SK-N-SH treated with all-trans-retinoic acid at 6 μM for 48 hours (cell line): ENCODE results near the gene KLHL29.

Experiments
- ATAC-seq: fragments of 200-7000 bp; cut with Tn5 transposase; 3 replicates; pipeline ENCODE4 v1.9.1; 2020; ENCODE audit warnings: mild to moderate bottlenecking, moderate library complexity
- ARNTL ChIP-seq: fragments of 450-650 bp; formaldehyde crosslinking; IDR thresholded peaks from 2 replicates; pipeline ENCODE4 v1.5.0; 2020; ENCODE audit warnings: low read depth, mild to moderate bottlenecking, moderate library complexity, borderline replicate concordance
- BACH2 ChIP-seq: fragments of 250-450 bp; sonication (Bioruptor Pico); IDR thresholded peaks from 2 replicates; pipeline ENCODE4 v1.9.0; 2021; ENCODE audit warnings: mild to moderate bottlenecking, borderline replicate concordance
- CREB5 ChIP-seq: fragments of 250-450 bp; sonication (Bioruptor Pico); IDR thresholded peaks from 2 replicates; pipeline ENCODE4 v1.5.1; 2020; ENCODE audit warnings: low read depth, mild to moderate bottlenecking, moderate library complexity
- CSDC2 ChIP-seq: fragments of 250-450 bp; sonication (Bioruptor Pico); IDR thresholded peaks from 2 replicates; pipeline ENCODE4 v1.5.0; 2020; ENCODE audit warnings: mild to moderate bottlenecking, moderate library complexity
- CSRNP3 ChIP-seq: fragments of 250-450 bp; sonication (Bioruptor Pico); IDR thresholded peaks from 2 replicates; pipeline ENCODE4 v1.5.1; 2021; ENCODE audit warnings: mild to moderate bottlenecking, moderate library complexity
- ESRRG ChIP-seq: fragments of 250-450 bp; sonication (Bioruptor Pico); IDR thresholded peaks from 2 replicates; pipeline ENCODE4 v1.6.1; 2021; ENCODE audit warnings: mild to moderate bottlenecking
- GLIS3 ChIP-seq: fragments of 250-450 bp; sonication (Bioruptor Pico); IDR thresholded peaks from 2 replicates; pipeline ENCODE4 v1.5.0; 2020; ENCODE audit warnings: mild to moderate bottlenecking, moderate library complexity
- ISL1 ChIP-seq: fragments of 250-450 bp; sonication (Bioruptor Pico); IDR thresholded peaks from 2 replicates; pipeline ENCODE4 v2.1.2; 2022; ENCODE audit warnings: mild to moderate bottlenecking, moderate library complexity
- OSR1 ChIP-seq: fragments of 250-450 bp; sonication (Bioruptor Pico); IDR thresholded peaks from 2 replicates; pipeline ENCODE4 v1.8.0; 2022; ENCODE audit warnings: moderate library complexity, mild to moderate bottlenecking, inconsistent platforms
- POU6F1 ChIP-seq: fragments of 250-450 bp; sonication (Bioruptor Pico); IDR thresholded peaks from 2 replicates; pipeline ENCODE4 v1.8.0; 2021; ENCODE audit warnings: low read depth, mild to moderate bottlenecking, moderate library complexity, borderline replicate concordance
- PPARA ChIP-seq: fragments of 250-450 bp; sonication (Bioruptor Pico); IDR thresholded peaks from 2 replicates; pipeline ENCODE4 v1.5.0; 2020; ENCODE audit warnings: mild to moderate bottlenecking, borderline replicate concordance
- RARB ChIP-seq: fragments of 250-450 bp; sonication (Bioruptor Pico); IDR thresholded peaks from 2 replicates; pipeline ENCODE4 v1.8.0; 2021; ENCODE audit warnings: mild to moderate bottlenecking, moderate library complexity
- TCF4 ChIP-seq: fragments of 250-450 bp; sonication (Bioruptor Pico); IDR thresholded peaks from 2 replicates; pipeline ENCODE4 v1.8.0; 2021; ENCODE audit warnings: mild to moderate bottlenecking, moderate library complexity, borderline replicate concordance
- TOX ChIP-seq: fragments of 250-450 bp; sonication (Bioruptor Pico); IDR thresholded peaks from 2 replicates; pipeline ENCODE4 v1.8.0; 2021; ENCODE audit warnings: mild to moderate bottlenecking, moderate library complexity, borderline replicate concordance
- TSHZ2 ChIP-seq: fragments of 250-450 bp; sonication (Bioruptor Pico); IDR thresholded peaks from 2 replicates; pipeline ENCODE4 v1.5.0; 2020; ENCODE audit warnings: mild to moderate bottlenecking, moderate library complexity
- ZC3H10 ChIP-seq: fragments of 250-450 bp; sonication (Bioruptor Pico); IDR thresholded peaks from 2 replicates; pipeline ENCODE4 v1.5.1; 2021; ENCODE audit warnings: mild to moderate bottlenecking, moderate library complexity
- ZFP3 ChIP-seq: fragments of 250-450 bp; sonication (Bioruptor Pico); IDR thresholded peaks from 2 replicates; pipeline ENCODE4 v1.5.0; 2020; ENCODE audit warnings: mild to moderate bottlenecking, moderate library complexity
- ZFP30 ChIP-seq: fragments of 450-650 bp; formaldehyde crosslinking; IDR thresholded peaks from 2 replicates; pipeline ENCODE4 v1.5.0; 2022; ENCODE audit warnings: mild to moderate bottlenecking, moderate library complexity
- ZNF565 ChIP-seq: fragments of 450-650 bp; formaldehyde crosslinking; conservative IDR thresholded peaks from 2 replicates; pipeline ENCODE4 v1.5.0; 2020; ENCODE audit warnings: low read depth, mild to moderate bottlenecking, moderate library complexity
- ZNF70 ChIP-seq: fragments of 450-650 bp; formaldehyde crosslinking; IDR thresholded peaks from 2 replicates; pipeline ENCODE4 v1.5.0; 2020; ENCODE audit warnings: mild to moderate bottlenecking, moderate library complexity
- ZNF8 ChIP-seq: fragments of 450-650 bp; formaldehyde crosslinking; IDR thresholded peaks from 2 replicates; pipeline ENCODE4 v1.5.0; 2020; ENCODE audit warnings: mild to moderate bottlenecking, moderate library complexity

Gene KLHL29

GRCh38 chr2:23545811-23546210 is 160.8 kb downstream of the KLHL29 start:
- TF ChIP-seq TCF4 (CRISPR knock-in tag), result peak; percentile 33; the same call in 1 of the 2 replicates
- TF ChIP-seq ZNF70, result peak; percentile 23; the same call in 1 of the 2 replicates
- no peak for TF ChIP-seq ZC3H10
- ATAC-seq, result peak; percentile 54

- no peak for ATAC-seq
- TF ChIP-seq CSRNP3 (CRISPR knock-in tag), result no peak
- no peak for TF ChIP-seq TCF4 (CRISPR knock-in tag)
- TF ChIP-seq ZFP30 (CRISPR knock-in tag), result no peak
- no peak for TF ChIP-seq CREB5 (CRISPR knock-in tag)
- no peak for TF ChIP-seq ZNF8
- TF ChIP-seq TOX, result no peak
- no peak for TF ChIP-seq ESRRG (CRISPR knock-in tag)
- TF ChIP-seq POU6F1 (CRISPR knock-in tag), result no peak
- no peak for TF ChIP-seq ZFP3
- no peak for TF ChIP-seq ARNTL (CRISPR knock-in tag)
- TF ChIP-seq ZNF70, result no peak; the same call in 1 of the 2 replicates
- no peak for TF ChIP-seq RARB (CRISPR knock-in tag)
- no peak for TF ChIP-seq OSR1 (CRISPR knock-in tag)
- TF ChIP-seq ZNF565, result no peak
- no peak for TF ChIP-seq BACH2 (CRISPR knock-in tag)
- no peak for TF ChIP-seq PPARA (CRISPR knock-in tag)
- TF ChIP-seq GLIS3 (CRISPR knock-in tag), result no peak
- TF ChIP-seq TSHZ2 (CRISPR knock-in tag), result no peak
Measured at GRCh38 chr2:23546913-23547312, 161.9 kb downstream of the KLHL29 start.

- ATAC-seq, result no peak
- TF ChIP-seq ESRRG (CRISPR knock-in tag) (no peak), RARB (CRISPR knock-in tag) (no peak), ISL1 (CRISPR knock-in tag) (no peak), PPARA (CRISPR knock-in tag) (no peak), BACH2 (CRISPR knock-in tag) (no peak), ZC3H10 (no peak), CREB5 (CRISPR knock-in tag) (no peak)
Measured at GRCh38 chr2:23547725-23548124, 162.7 kb downstream of the KLHL29 start.

GRCh38 chr2:23548143-23548769 is 163.3 kb downstream of the KLHL29 start:
- TF ChIP-seq PPARA (CRISPR knock-in tag), result no peak
- TF ChIP-seq ZC3H10, result no peak
- no peak for TF ChIP-seq POU6F1 (CRISPR knock-in tag)
- no peak for TF ChIP-seq OSR1 (CRISPR knock-in tag)
- no peak for TF ChIP-seq GLIS3 (CRISPR knock-in tag)
- TF ChIP-seq ZFP3, result no peak
- TF ChIP-seq ZNF70, result no peak
- TF ChIP-seq CSDC2 (CRISPR knock-in tag), result no peak
- no peak for TF ChIP-seq ZNF565
- no peak for TF ChIP-seq TOX
- TF ChIP-seq CREB5 (CRISPR knock-in tag), result no peak
- TF ChIP-seq ESRRG (CRISPR knock-in tag), result no peak
- no peak; the same call in 2 of the 3 replicates for ATAC-seq
